H1 (cell line): ENCODE measurements around the gene RNF123. TPM values are rescaled to one million over a fixed set of nuclear protein-coding genes. Genes with fewer than 3 reads are reported as not detected.

Experiments
- CTCF ChIA-PET: fragments of 300-600 bp; sonication (Branson Sonifier 250); formaldehyde crosslinking; loops from one replicate; lab custom pipeline; 2021; ENCODE audit not compliant: partially characterized antibody; lab: Charles Lee
- POLR2A ChIA-PET: fragments of 300-600 bp; sonication (Branson Sonifier 250); formaldehyde crosslinking; loops from one replicate; lab custom pipeline; 2021; ENCODE audit warnings: inconsistent platforms; ENCODE audit not compliant: partially characterized antibody; lab: Charles Lee
- DNase-seq, 2 experiments: peaks; one replicate each; pipeline versions ENCODE4 v3.0.0 to v3.0.0-alpha.2; 2010 to 2022; ENCODE audit warnings: low spot score in 2 of 2, low read depth in 1 of 2, mixed read lengths in 1 of 2
- FAIRE-seq: peaks from 2 replicates; lab custom pipeline; 2011; peaks lifted over from hg19 to GRCh38; lab: Jason Lieb, UNC
- H2AFZ ChIP-seq: 2 replicates; pipeline ENCODE4 v1.8.1; 2012; ENCODE audit warnings: low read length, inconsistent platforms
- H2AK5ac ChIP-seq: 2 replicates; pipeline ENCODE4 v1.6.1; 2013; ENCODE audit warnings: low read depth, low read length
- H2BK120ac ChIP-seq: replicated peaks from 2 replicates; pipeline ENCODE3; 2013; ENCODE audit warnings: low read depth, low read length, inconsistent platforms
- H2BK12ac ChIP-seq: 2 replicates; pipeline ENCODE4 v1.6.1; 2013; ENCODE audit warnings: low read depth, low read length
- H2BK15ac ChIP-seq: 2 replicates; pipeline ENCODE4 v1.6.1; 2013; ENCODE audit warnings: low read length
- H2BK20ac ChIP-seq: 2 replicates; pipeline ENCODE4 v1.6.1; 2013; ENCODE audit warnings: low read length
- H2BK5ac ChIP-seq: 2 replicates; pipeline ENCODE4 v1.6.1; 2013; ENCODE audit warnings: low read depth, low read length
- H3K14ac ChIP-seq: 2 replicates; pipeline ENCODE4 v1.6.1; 2013; ENCODE audit warnings: inconsistent platforms; ENCODE audit not compliant: insufficient read length
- H3K18ac ChIP-seq: 2 replicates; pipeline ENCODE4 v1.6.1; 2013; ENCODE audit warnings: low read length; ENCODE audit errors: extremely low read depth
- H3K23ac ChIP-seq: 2 replicates; pipeline ENCODE4 v1.6.1; 2013; ENCODE audit warnings: inconsistent platforms; ENCODE audit not compliant: insufficient read length
- H3K23me2 ChIP-seq: 2 replicates; pipeline ENCODE4 v1.6.1; 2013; ENCODE audit warnings: low read depth, low read length
- H3K27ac ChIP-seq: 2 replicates; pipeline ENCODE4 v1.6.1; 2011; ENCODE audit warnings: low read depth, low read length, inconsistent platforms
- H3K27me3 ChIP-seq, 4 experiments: replicated peaks in 1 of 4; 1 replicate in 1 of 4; 2 replicates in 3 of 4; pipeline versions ENCODE4 v1.6.1 to v1.8.1; 2011 to 2013; ENCODE audit warnings: low read length in 3 of 4, mild to moderate bottlenecking in 3 of 4, inconsistent platforms in 2 of 4, mixed read lengths in 2 of 4, moderate library complexity in 1 of 4; ENCODE audit not compliant: control insufficient read depth in 3 of 4, insufficient read depth in 3 of 4; ENCODE audit errors: extremely low read depth in 1 of 4
- H3K36me3 ChIP-seq, 4 experiments: 2 replicates each; pipeline versions ENCODE4 v1.6.1 to v1.8.1; 2011 to 2013; ENCODE audit warnings: mild to moderate bottlenecking in 4 of 4, low read length in 3 of 4, moderate library complexity in 2 of 4, control low read depth in 1 of 4, inconsistent platforms in 1 of 4; ENCODE audit not compliant: insufficient read depth in 4 of 4, control insufficient read depth in 2 of 4
- H3K4ac ChIP-seq: replicated peaks from 2 replicates; pipeline ENCODE3; 2013; ENCODE audit warnings: low read length, low read depth, mixed read lengths, inconsistent platforms; ENCODE audit not compliant: insufficient read length
- H3K4me1 ChIP-seq, 4 experiments: replicated peaks in 1 of 4; 1 replicate in 1 of 4; 2 replicates in 3 of 4; pipeline versions ENCODE4 v1.6.1 to v1.8.1; 2011 to 2013; ENCODE audit warnings: low read length in 3 of 4, inconsistent platforms in 2 of 4, mixed read lengths in 1 of 4; ENCODE audit not compliant: insufficient read depth in 4 of 4, control insufficient read depth in 3 of 4
- H3K4me2 ChIP-seq, 2 experiments: 2 replicates each; pipeline versions ENCODE4 v1.6.1 to v1.8.1; 2011 to 2013; ENCODE audit warnings: low read depth in 2 of 2, low read length in 2 of 2, control low read depth in 1 of 2, inconsistent platforms in 1 of 2, mild to moderate bottlenecking in 1 of 2; ENCODE audit not compliant: insufficient read depth in 1 of 2
- H3K4me3 ChIP-seq, 4 experiments: fragments of 200-600, 300-600 bp in 1 of 4; sonication (generic), shearing (Covaris generic), sonication (Bioruptor Twin) in 1 of 4; 2 replicates each; pipeline versions ENCODE4 v1.5.1 to v1.8.1; 2011 to 2016; ENCODE audit warnings: low read length in 4 of 4, low read depth in 3 of 4, control low read depth in 2 of 4, inconsistent platforms in 2 of 4, mild to moderate bottlenecking in 2 of 4, mixed read lengths in 1 of 4, moderate library complexity in 1 of 4; ENCODE audit not compliant: insufficient read depth in 2 of 4; ENCODE audit errors: extremely low read depth in 1 of 4
- H3K56ac ChIP-seq: replicated peaks from 2 replicates; pipeline ENCODE3; 2013; ENCODE audit warnings: low read depth, mild to moderate bottlenecking, mixed read lengths, low read length, inconsistent platforms; ENCODE audit not compliant: insufficient read length
- H3K79me1 ChIP-seq: 2 replicates; pipeline ENCODE4 v1.6.1; 2013; ENCODE audit warnings: low read depth, low read length, control low read depth
- H3K79me2 ChIP-seq, 2 experiments: 2 replicates each; pipeline versions ENCODE4 v1.6.1 to v1.8.1; 2012 to 2013; ENCODE audit warnings: low read length in 2 of 2, mild to moderate bottlenecking in 2 of 2, inconsistent platforms in 1 of 2; ENCODE audit not compliant: insufficient read depth in 2 of 2, control insufficient read depth in 1 of 2
- H3K9ac ChIP-seq, 4 experiments: replicated peaks in 1 of 4; 1 replicate in 1 of 4; 2 replicates in 3 of 4; pipeline versions ENCODE4 v1.6.1 to v1.8.1; 2011 to 2013; ENCODE audit warnings: low read depth in 3 of 4, low read length in 3 of 4, control low read depth in 2 of 4, mild to moderate bottlenecking in 2 of 4, moderate library complexity in 2 of 4, inconsistent platforms in 1 of 4; ENCODE audit errors: extremely low read depth in 1 of 4
- H3K9me3 ChIP-seq, 2 experiments: 2 replicates each; pipeline versions ENCODE4 v1.6.1 to v1.8.1; 2012 to 2013; ENCODE audit warnings: mild to moderate bottlenecking in 2 of 2, moderate library complexity in 2 of 2, control low read depth in 1 of 2, inconsistent platforms in 1 of 2, low read depth in 1 of 2, low read length in 1 of 2, mixed read lengths in 1 of 2; ENCODE audit not compliant: insufficient read depth in 2 of 2
- H4K20me1 ChIP-seq, 2 experiments: replicated peaks in 1 of 2; 2 replicates each; pipeline versions ENCODE3 to v1.8.1; 2011 to 2013; ENCODE audit warnings: inconsistent platforms in 2 of 2, low read length in 2 of 2, mild to moderate bottlenecking in 1 of 2; ENCODE audit not compliant: insufficient read depth in 2 of 2, control insufficient read depth in 1 of 2
- H4K5ac ChIP-seq: 2 replicates; pipeline ENCODE4 v1.6.1; 2013; ENCODE audit warnings: low read length, low read depth, mixed read lengths, inconsistent platforms; ENCODE audit not compliant: insufficient read length
- H4K8ac ChIP-seq: 2 replicates; pipeline ENCODE4 v1.8.0; 2013; ENCODE audit warnings: mild to moderate bottlenecking, moderate library complexity, low read length, inconsistent platforms; ENCODE audit not compliant: insufficient read depth; ENCODE audit errors: extremely low read depth
- H4K91ac ChIP-seq: replicated peaks from 2 replicates; pipeline ENCODE3; 2013; ENCODE audit warnings: low read length, mixed read lengths, inconsistent platforms; ENCODE audit not compliant: insufficient read length
- BACH1 ChIP-seq: IDR thresholded peaks from 2 replicates; pipeline ENCODE4 v1.6.1; 2012; ENCODE audit warnings: low read length, improper control_type of control experiment
- GTF2F1 ChIP-seq: IDR thresholded peaks from 2 replicates; pipeline ENCODE4 v1.6.1; 2012; ENCODE audit warnings: low read depth, low read length, improper control_type of control experiment, borderline replicate concordance
- NRF1 ChIP-seq: IDR thresholded peaks from 2 replicates; pipeline ENCODE4 v1.6.1; 2011; ENCODE audit warnings: mild to moderate bottlenecking, low read depth, low read length, improper control_type of control experiment
- SIX5 ChIP-seq: IDR thresholded peaks from 2 replicates; pipeline ENCODE4 v1.6.1; 2011; ENCODE audit warnings: mild to moderate bottlenecking, low read depth, low read length
- TAF7 ChIP-seq: optimal IDR thresholded peaks from 2 replicates; pipeline ENCODE3; 2011; ENCODE audit warnings: low read depth, mild to moderate bottlenecking, inconsistent platforms, low read length, moderate library complexity, borderline replicate concordance
- WGBS, 2 experiments: shearing (Covaris generic) in 1 of 2; methylation state at CpG; one replicate each; pipeline versions ENCODE4 v1.1.6 to v1.1.7; 2013 to 2015; ENCODE audit warnings: low lambda C conversion rate in 2 of 2, mixed read lengths in 2 of 2, inconsistent platforms in 1 of 2, low coverage in 1 of 2, missing lambda C conversion rate in 1 of 2; ENCODE audit not compliant: insufficient replicate concordance in 2 of 2, insufficient coverage in 1 of 2, insufficient read length in 1 of 2; ENCODE audit errors: extremely low coverage in 1 of 2, missing lambda C conversion rate in 1 of 2; 5-methylcytosine and 5-hydroxymethylcytosine counted together
- polyA plus RNA-seq, 7 experiments: library from polyadenylated mRNA; depleted of rRNA in 3 of 7; stranded (reverse) in 5 of 7; unstranded in 2 of 7; fragments of >200 nt in 5 of 7; fragments of 200-250 nt in 2 of 7; gene quantifications; 1 replicate in 5 of 7; 2 replicates in 1 of 7; 4 replicates in 1 of 7; pipeline versions ENCODE4 v1.2.1 to v1.2.3, GENCODE V29; 2011 to 2013; ENCODE audit warnings: missing spikeins in 2 of 7, mixed read lengths in 2 of 7
- total RNA-seq: library from RNA; stranded (reverse); fragmentation: NEBNext Ultra II Directional; extraction: Animal tissue kit (Norgen Biotek cat#: 25700); gene quantifications from 2 replicates; pipeline ENCODE4 v1.2.1, GENCODE V29; 2021

Gene RNF123
- total and polyA plus RNA-seq, 2 of the 8 experiments (the other 6 are each of a cell fraction or from before 2014, with no cell fraction given) = 30.5 to 57.7 TPM

- Histone ChIP-seq H3K23me2 (no peaks in the 10 kb centered on the region), H3K23ac (no peak overlapping the region), H2AK5ac (no peak overlapping the region), H3K4me1 (no peaks in the 10 kb centered on the region; a peak in 1 of 7 replicates), H3K36me3 (no peaks in the 10 kb centered on the region; a peak in 1 of 8 replicates), H3K79me2 (no peaks in the 10 kb centered on the region), H2BK20ac (no peak overlapping the region), H3K9me3 (no peaks in the 10 kb centered on the region), H4K8ac (no peak overlapping the region), H3K4me3 (no peak overlapping the region), H2BK12ac (no peak overlapping the region), H3K18ac (no peak overlapping the region), H3K4me2 (no peak overlapping the region), H4K20me1 (no peaks in the 10 kb centered on the region), H3K9ac (no peak overlapping the region), H3K27ac (no peak overlapping the region), H4K5ac (no peak overlapping the region), H2BK15ac (no peak overlapping the region), H3K27me3 (no peaks in the 10 kb centered on the region), H2BK120ac (no peak overlapping the region), H3K4ac (no peak overlapping the region), H3K79me1 (no peaks in the 10 kb centered on the region), H2BK5ac (no peak overlapping the region), H2AFZ (no peak overlapping the region), H3K14ac (no peak overlapping the region), H4K91ac (no peak overlapping the region), H3K56ac (no peak overlapping the region)
- FAIRE-seq (no peak), DNase-seq (no peak)
- CTCF ChIA-PET = interaction anchor here (0.9 to 1.9 kb wide), 4 partner anchors 12 to 37 kb away, joined by 3 to 7 read pairs (median 4); no protein-coding TSS in a partner anchor
- 89% methylated on average over 3 of the region's 3 CpGs; no CpG with 5 or more reads in 1 of the 2 experiments for WGBS, 2 experiments
- TF ChIP-seq TAF7 (no peak), BACH1 (no peak), SIX5 (no peak), NRF1 (no peak), GTF2F1 (no peak)
- POLR2A ChIA-PET = interaction anchor here (0.7 kb wide), 1 partner anchor 32 kb away, joined by 3 read pairs; no protein-coding TSS in a partner anchor
These were observed 40.9 kb upstream of the RNF123 start for GRCh38 chr3:49648354-49649019.
